GM23248 (cell line): ENCODE data around the gene CCDC8.

Experiments
- EZH2 ChIP-seq: fragments of 200-600 bp; sonication (generic); IDR thresholded peaks from 2 replicates; pipeline ENCODE4 v1.6.1; 2018; ENCODE audit warnings: antibody characterized with exemption, mild to moderate bottlenecking; ENCODE audit not compliant: insufficient read depth, poor library complexity, severe bottlenecking
- EZH2phosphoT487 ChIP-seq: fragments of 200-600 bp; sonication (generic); IDR thresholded peaks from 2 replicates; pipeline ENCODE4 v1.6.1; 2018; ENCODE audit warnings: antibody characterized with exemption, moderate library complexity, mild to moderate bottlenecking, low read depth; ENCODE audit not compliant: insufficient read depth

GRCh38 chr19:46394402-46394797 lies 19.0 kb downstream of the CCDC8 start:
- TF ChIP-seq EZH2 (no peak), EZH2phosphoT487 (no peak)
